ENCODE measurements around the gene ALK.

ALK gene

DNA sequence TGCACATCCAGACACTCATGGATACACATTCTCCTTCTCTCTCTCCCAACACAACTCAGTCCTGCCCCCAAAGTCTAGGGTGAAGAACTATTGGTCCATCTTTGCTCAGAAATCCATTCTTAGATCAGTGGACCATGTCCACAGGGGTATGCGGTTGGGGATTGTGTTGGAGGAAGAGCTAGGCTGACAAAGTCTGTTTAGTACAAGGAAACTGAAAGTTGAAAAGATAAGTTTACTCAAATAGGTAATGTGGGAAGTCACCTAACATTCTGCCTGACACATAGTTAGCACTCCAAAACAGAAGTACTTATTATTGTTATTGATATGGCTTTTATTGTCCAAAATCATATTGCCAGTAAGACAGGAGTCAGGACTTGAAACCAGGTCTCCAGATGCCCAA is 55.9 kb downstream of the ALK start:
- Histone ChIP-seq H3K9ac (ENCODE audit: low read length) (no peak overlapping the region), H3K4me1 (ENCODE audit: low read length) (peaks cover 6% of the 10 kb centered on the region; the same call in 1 of the 2 replicates), H3K27me3 (ENCODE audit: low read depth, low read length) (peaks cover 36% of the 10 kb centered on the region), H3K4me3 (ENCODE audit: low read length) (no peak overlapping the region), H3K79me2 (ENCODE audit: low read length) (no peaks in the 10 kb centered on the region), H3K27ac (ENCODE audit: low read length) (no peak overlapping the region), H2AFZ (ENCODE audit: low read depth, low read length) (no peak overlapping the region), H3K4me2 (ENCODE audit: low read length) (no peak overlapping the region), H3K9me3 (ENCODE audit: insufficient read depth, low read length) (no peaks in the 10 kb centered on the region), H3K36me3 (replicated peaks; ENCODE audit: low read depth, low read length) (no peaks in the 10 kb centered on the region), H4K20me1 (ENCODE audit: insufficient read depth, low read length) (no peaks in the 10 kb centered on the region)
- TF ChIP-seq EZH2phosphoT487 (IDR thresholded peaks at IDR 0.05; ENCODE audit: low read depth), result no peak
- TF ChIP-seq, protein P1, sequence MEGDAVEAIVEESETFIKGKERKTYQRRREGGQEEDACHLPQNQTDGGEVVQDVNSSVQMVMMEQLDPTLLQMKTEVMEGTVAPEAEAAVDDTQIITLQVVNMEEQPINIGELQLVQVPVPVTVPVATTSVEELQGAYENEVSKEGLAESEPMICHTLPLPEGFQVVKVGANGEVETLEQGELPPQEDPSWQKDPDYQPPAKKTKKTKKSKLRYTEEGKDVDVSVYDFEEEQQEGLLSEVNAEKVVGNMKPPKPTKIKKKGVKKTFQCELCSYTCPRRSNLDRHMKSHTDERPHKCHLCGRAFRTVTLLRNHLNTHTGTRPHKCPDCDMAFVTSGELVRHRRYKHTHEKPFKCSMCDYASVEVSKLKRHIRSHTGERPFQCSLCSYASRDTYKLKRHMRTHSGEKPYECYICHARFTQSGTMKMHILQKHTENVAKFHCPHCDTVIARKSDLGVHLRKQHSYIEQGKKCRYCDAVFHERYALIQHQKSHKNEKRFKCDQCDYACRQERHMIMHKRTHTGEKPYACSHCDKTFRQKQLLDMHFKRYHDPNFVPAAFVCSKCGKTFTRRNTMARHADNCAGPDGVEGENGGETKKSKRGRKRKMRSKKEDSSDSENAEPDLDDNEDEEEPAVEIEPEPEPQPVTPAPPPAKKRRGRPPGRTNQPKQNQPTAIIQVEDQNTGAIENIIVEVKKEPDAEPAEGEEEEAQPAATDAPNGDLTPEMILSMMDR (IDR thresholded peaks at IDR 0.05; ENCODE audit: low read depth, low read length), result no peak

DNA sequence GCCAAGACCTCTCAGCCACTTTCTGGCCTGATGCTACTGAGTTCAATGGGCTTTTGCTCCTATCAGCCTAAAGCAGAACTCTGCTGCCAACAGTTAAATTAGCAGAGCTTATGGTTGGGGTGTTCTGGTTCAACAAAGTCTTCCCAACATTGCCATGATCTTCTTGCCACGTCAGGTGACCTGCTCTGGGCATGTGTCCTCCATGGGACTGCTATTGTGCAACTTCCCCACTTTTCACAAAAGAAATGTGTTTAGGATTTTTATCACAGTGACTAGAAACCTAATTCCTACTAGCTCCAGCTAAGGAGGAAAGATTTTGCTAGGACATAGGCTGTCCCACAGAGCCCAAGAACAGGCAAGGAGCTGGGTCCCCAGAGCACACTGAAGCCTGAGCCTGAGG is 56.4 kb downstream of the ALK start:
- peaks cover 42% of the 10 kb centered on the region for H3K27me3 ChIP-seq (ENCODE audit: low read depth, low read length)
- no peak overlapping the region for H3K4me2 ChIP-seq (ENCODE audit: low read length)
- H3K79me2 ChIP-seq (ENCODE audit: low read length), result no peaks in the 10 kb centered on the region
- H3K9me3 ChIP-seq (ENCODE audit: insufficient read depth, low read length), result no peaks in the 10 kb centered on the region
- no peak overlapping the region for H3K4me3 ChIP-seq (ENCODE audit: low read length)
- no peaks in the 10 kb centered on the region for H3K36me3 ChIP-seq (replicated peaks; ENCODE audit: low read depth, low read length)
- peaks cover 6% of the 10 kb centered on the region; the same call in 1 of the 2 replicates for H3K4me1 ChIP-seq (ENCODE audit: low read length)
- TF ChIP-seq, protein P1 (IDR thresholded peaks at IDR 0.05; ENCODE audit: low read depth, low read length), result no peak
- no peak for TF ChIP-seq EZH2phosphoT487 (IDR thresholded peaks at IDR 0.05; ENCODE audit: low read depth)
- H3K9ac ChIP-seq (ENCODE audit: low read length), result no peak overlapping the region
- H3K27ac ChIP-seq (ENCODE audit: low read length), result no peak overlapping the region
- no peak overlapping the region for H2AFZ ChIP-seq (ENCODE audit: low read depth, low read length)
- H4K20me1 ChIP-seq (ENCODE audit: insufficient read depth, low read length), result no peaks in the 10 kb centered on the region

DNA sequence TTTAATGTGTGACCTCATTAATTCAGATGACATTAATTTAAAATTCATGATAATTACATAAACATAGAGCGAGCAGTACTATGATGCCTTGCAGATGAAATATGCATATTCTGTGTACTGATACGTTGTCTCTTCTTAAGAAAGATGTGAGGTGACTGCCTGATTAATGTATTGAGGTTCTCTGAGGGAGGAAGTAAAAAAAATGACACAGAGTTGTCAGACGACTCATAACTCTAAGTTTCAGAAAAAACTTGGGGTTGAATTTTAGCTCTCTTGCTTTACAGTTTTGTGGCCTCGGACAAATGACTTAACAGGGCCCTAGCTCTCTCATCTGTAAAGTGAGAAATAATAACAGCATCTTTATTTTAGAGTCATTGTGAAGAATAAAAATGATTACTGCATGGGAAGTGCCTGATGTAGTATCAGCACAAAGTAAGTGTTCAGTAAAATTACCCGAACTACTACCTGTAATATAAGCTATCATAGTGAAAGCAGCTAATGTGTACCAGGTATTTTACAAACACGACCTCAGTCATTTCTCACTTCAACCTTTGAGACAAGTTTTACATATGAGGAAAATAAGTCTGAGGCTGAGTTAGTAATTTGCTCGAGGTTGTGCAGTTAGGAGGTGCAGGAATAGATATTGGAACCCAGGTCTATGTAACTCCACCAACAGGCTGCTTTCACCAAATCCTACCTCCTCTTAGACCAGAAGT is 65.3 kb downstream of the ALK start:
- Histone ChIP-seq H3K27me3 (ENCODE audit: low read depth, low read length) (peaks cover 21% of the 10 kb centered on the region; the same call in 1 of the 2 replicates), H3K9me3 (ENCODE audit: insufficient read depth, low read length) (no peaks in the 10 kb centered on the region), H3K27ac (ENCODE audit: low read length) (no peak overlapping the region), H3K4me1 (ENCODE audit: low read length) (no peaks in the 10 kb centered on the region), H3K36me3 (replicated peaks; ENCODE audit: low read depth, low read length) (no peaks in the 10 kb centered on the region), H3K4me3 (ENCODE audit: low read length) (no peak overlapping the region), H4K20me1 (ENCODE audit: insufficient read depth, low read length) (no peaks in the 10 kb centered on the region), H3K4me2 (ENCODE audit: low read length) (no peak overlapping the region), H3K9ac (ENCODE audit: low read length) (no peak overlapping the region), H3K79me2 (ENCODE audit: low read length) (no peaks in the 10 kb centered on the region), H2AFZ (ENCODE audit: low read depth, low read length) (no peak overlapping the region)
- TF ChIP-seq, protein P1 (IDR thresholded peaks at IDR 0.05; ENCODE audit: low read depth, low read length), result no peak
- no peak for TF ChIP-seq EZH2phosphoT487 (IDR thresholded peaks at IDR 0.05; ENCODE audit: low read depth)

DNA sequence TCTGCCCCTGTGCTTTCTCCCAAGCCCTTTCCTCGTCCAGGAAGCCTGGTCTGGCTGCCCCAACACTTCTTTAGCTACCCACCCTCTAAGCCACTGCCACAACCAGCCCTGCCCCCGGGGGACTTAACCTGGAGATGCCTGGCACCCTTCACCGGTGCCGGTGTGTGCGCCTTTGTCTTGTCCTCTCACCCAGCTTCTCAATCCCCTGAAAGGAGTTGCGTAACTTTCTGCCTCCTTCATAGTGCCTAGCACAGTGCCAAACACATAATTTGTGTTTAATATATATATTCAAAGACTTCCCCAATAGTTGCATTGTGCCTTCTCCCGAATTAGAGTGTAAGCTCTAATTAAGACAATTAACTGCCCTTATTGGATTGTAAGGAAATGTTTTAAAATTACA is 70.6 kb downstream of the ALK start:
- TF ChIP-seq EZH2phosphoT487 (IDR thresholded peaks at IDR 0.05; ENCODE audit: low read depth), result no peak
- TF ChIP-seq, protein P1 (IDR thresholded peaks at IDR 0.05; ENCODE audit: low read depth, low read length), result no peak
- Histone ChIP-seq H4K20me1 (ENCODE audit: insufficient read depth, low read length) (no peaks in the 10 kb centered on the region), H3K27me3 (ENCODE audit: low read depth, low read length) (peaks cover 16% of the 10 kb centered on the region), H3K4me2 (ENCODE audit: low read length) (no peak overlapping the region), H3K27ac (ENCODE audit: low read length) (no peak overlapping the region), H3K79me2 (ENCODE audit: low read length) (no peaks in the 10 kb centered on the region), H3K4me3 (ENCODE audit: low read length) (no peak overlapping the region), H3K9me3 (ENCODE audit: insufficient read depth, low read length) (no peaks in the 10 kb centered on the region), H3K4me1 (ENCODE audit: low read length) (no peaks in the 10 kb centered on the region), H3K9ac (ENCODE audit: low read length) (no peak overlapping the region), H3K36me3 (replicated peaks; ENCODE audit: low read depth, low read length) (no peaks in the 10 kb centered on the region), H2AFZ (ENCODE audit: low read depth, low read length) (no peak overlapping the region)
